GM12878 (cell line): ENCODE measurements around the gene BTBD7. TPM values are rescaled to one million over a fixed set of nuclear protein-coding genes. Genes with fewer than 3 reads are reported as not detected.

Source experiments
- ATAC-seq: fragments of 200-7000 bp; cut with Tn5 transposase; 3 replicates; pipeline ENCODE4 v1.9.1; 2020; ENCODE audit warnings: mild to moderate bottlenecking, moderate library complexity
- BruUV-seq: library from RNA; stranded (reverse); fragments of 400-500 nt; replicated peaks from 2 replicates; lab custom pipeline; 2021; lab: Mats Ljungman, UMichigan
- CTCF ChIA-PET: fragments of 300-600 bp; sonication (Branson Sonifier 250); formaldehyde crosslinking; extraction: SDS; loops from one replicate; lab custom pipeline; 2021; ENCODE audit warnings: inconsistent platforms; lab: Yijun Ruan, JAX
- POLR2A ChIA-PET: fragments of 350-600 bp; formaldehyde crosslinking; extraction: SDS; loops from one replicate; lab custom pipeline; 2021; ENCODE audit warnings: inconsistent platforms; lab: Charles Lee
- RAD21 ChIA-PET: fragments of 300-600 bp; sonication (Branson Sonifier 250); formaldehyde crosslinking; loops from one replicate; lab custom pipeline; 2023; ENCODE audit warnings: antibody characterized with exemption; ENCODE audit not compliant: unreplicated experiment; lab: Charles Lee
- SMC1A ChIA-PET: fragments of 300-600 bp; sonication (Branson Sonifier 250); formaldehyde crosslinking; loops from one replicate; lab custom pipeline; 2023; ENCODE audit not compliant: unreplicated experiment, uncharacterized antibody; lab: Charles Lee
- DNase-seq: peaks from one replicate; pipeline ENCODE4 v3.0.0-alpha.2; 2011; ENCODE audit warnings: low read depth, low spot score
- FAIRE-seq: peaks from 3 replicates; lab custom pipeline; 2011; peaks lifted over from hg19 to GRCh38; lab: Jason Lieb, UNC
- H2AFZ ChIP-seq: 2 replicates; pipeline ENCODE4 v1.6.0; 2011; ENCODE audit warnings: low read depth, low read length, control low read depth; ENCODE audit not compliant: control insufficient read depth
- H3K27ac ChIP-seq: 2 replicates; pipeline ENCODE4 v1.5.1; 2011; ENCODE audit warnings: control low read depth; ENCODE audit not compliant: control insufficient read depth, insufficient read depth
- H3K27me3 ChIP-seq, 2 experiments: replicated peaks in 1 of 2; 2 replicates each; pipeline versions ENCODE4 v1.6.0 to v1.6.1; 2011; ENCODE audit warnings: low read length in 1 of 2; ENCODE audit not compliant: control insufficient read depth in 2 of 2, insufficient read depth in 2 of 2
- H3K36me3 ChIP-seq, 2 experiments: 2 replicates each; pipeline ENCODE4 v1.5.1; 2011; ENCODE audit warnings: low read length in 1 of 2; ENCODE audit not compliant: control insufficient read depth in 2 of 2, insufficient read depth in 2 of 2
- H3K4me1 ChIP-seq: 2 replicates; pipeline ENCODE4 v1.6.1; 2011; ENCODE audit warnings: mild to moderate bottlenecking, low read length, moderate library complexity, mixed read lengths; ENCODE audit not compliant: control insufficient read depth, insufficient read depth
- H3K4me2 ChIP-seq: 2 replicates; pipeline ENCODE4 v1.6.0; 2011; ENCODE audit warnings: control low read depth; ENCODE audit not compliant: control insufficient read depth, insufficient read depth
- H3K4me3 ChIP-seq: fragments of 200-600 bp; sonication (generic); 2 replicates; pipeline ENCODE4 v1.5.1; 2016
- H3K79me2 ChIP-seq: 2 replicates; pipeline ENCODE4 v1.6.0; 2011; ENCODE audit warnings: low read length; ENCODE audit not compliant: control insufficient read depth, insufficient read depth
- H3K9ac ChIP-seq: 2 replicates; pipeline ENCODE4 v1.8.0; 2011; ENCODE audit warnings: low read length, control low read depth, mixed read lengths; ENCODE audit not compliant: control insufficient read depth, insufficient read depth
- H3K9me3 ChIP-seq: replicated peaks from 3 replicates; pipeline ENCODE4 v1.5.1; 2011; ENCODE audit warnings: mild to moderate bottlenecking, low read length; ENCODE audit not compliant: control insufficient read depth, insufficient read depth
- H4K20me1 ChIP-seq: 2 replicates; pipeline ENCODE4 v1.6.0; 2011; ENCODE audit not compliant: control insufficient read depth, insufficient read depth
- IRF4 ChIP-seq: IDR thresholded peaks from 2 replicates; pipeline ENCODE4 v1.6.1; 2011; ENCODE audit warnings: low read depth, low read length
- MAX ChIP-seq: IDR thresholded peaks from 2 replicates; pipeline ENCODE4 v1.6.1; 2012; ENCODE audit warnings: low read depth, low read length, improper control_type of control experiment
- POLR2A ChIP-seq: IDR thresholded peaks from 2 replicates; pipeline ENCODE4 v1.6.1; 2011; ENCODE audit warnings: low read depth, mild to moderate bottlenecking, low read length
- REST ChIP-seq: IDR thresholded peaks from 2 replicates; pipeline ENCODE4 v1.6.1; 2012; ENCODE audit warnings: mild to moderate bottlenecking, low read depth, low read length
- SREBF2 ChIP-seq: IDR thresholded peaks from 2 replicates; pipeline ENCODE4 v1.6.1; 2012; ENCODE audit warnings: mild to moderate bottlenecking, low read length
- SUPT20H ChIP-seq: IDR thresholded peaks from 2 replicates; pipeline ENCODE4 v1.6.1; 2011; ENCODE audit warnings: low read depth, mild to moderate bottlenecking, low read length, moderate library complexity, borderline replicate concordance; ENCODE audit not compliant: control insufficient read depth
- TCF7 ChIP-seq: IDR thresholded peaks from 2 replicates; pipeline ENCODE4 v1.6.1; 2014; ENCODE audit warnings: antibody characterized with exemption, borderline replicate concordance
- ZBTB4 ChIP-seq: fragments of 450-650 bp; formaldehyde crosslinking; IDR thresholded peaks from 2 replicates; pipeline ENCODE4 v1.4.0; 2022; ENCODE audit warnings: mild to moderate bottlenecking, moderate library complexity
- ZNF217 ChIP-seq: fragments of 450-650 bp; IDR thresholded peaks from 2 replicates; pipeline ENCODE4 v1.6.1; 2017; ENCODE audit warnings: antibody characterized with exemption, mild to moderate bottlenecking
- ZSCAN29 ChIP-seq: fragments of 450-650 bp; IDR thresholded peaks from 2 replicates; pipeline ENCODE4 v1.6.1; 2017; ENCODE audit warnings: mild to moderate bottlenecking, moderate library complexity
- WGBS: methylation state at CpG from one replicate; pipeline ENCODE4 v1.1.6; 2016; ENCODE audit warnings: low lambda C conversion rate; ENCODE audit not compliant: insufficient replicate concordance, insufficient coverage; ENCODE audit errors: missing lambda C conversion rate; 5-methylcytosine and 5-hydroxymethylcytosine counted together
- in situ Hi-C: fragments of 300-500 bp; cut with MboI; formaldehyde crosslinking; loops from 9 replicates; pipeline ENCODE4 v1.14.3; 2018; ENCODE audit warnings: mixed read lengths
- intact Hi-C: fragments of 100-400 bp; cut with micrococcal nuclease; formaldehyde crosslinking; loops from one replicate; pipeline ENCODE4 v1.14.2; 2022; ENCODE audit not compliant: unreplicated experiment
- polyA plus RNA-seq, 11 experiments: library from polyadenylated mRNA; depleted of rRNA in 4 of 11; unstranded in 6 of 11; stranded (reverse) in 5 of 11; fragments of >200 nt; fragmentation: Nextera tagmentation in 4 of 11; fragmentation: Illumina TruSeq in 1 of 11; extraction: Ambion mirVana in 4 of 11; extraction: Trizol in 1 of 11; gene quantifications; 1 replicate in 1 of 11; 2 replicates in 10 of 11; pipeline versions ENCODE4 v1.2.1 to v1.2.3, GENCODE V29; 2011 to 2016; ENCODE audit warnings: inconsistent platforms in 2 of 11, missing spikeins in 2 of 11, low read depth in 1 of 11
- total RNA-seq, 4 experiments: library from RNA; depleted of rRNA in 3 of 4; stranded (reverse); fragments of >200 nt in 3 of 4; fragmentation: Illumina TruSeq in 1 of 4; extraction: Trizol in 1 of 4; gene quantifications; 2 replicates each; pipeline versions ENCODE4 v1.2.1 to v1.2.3, GENCODE V29; 2013 to 2021

The BTBD7 gene
- total and polyA plus RNA-seq, 10 of the 15 experiments (the other 5 are each of a cell fraction or from before 2014, with no cell fraction given) = 3.6 to 17.0 (median 9.6) TPM

DNA sequence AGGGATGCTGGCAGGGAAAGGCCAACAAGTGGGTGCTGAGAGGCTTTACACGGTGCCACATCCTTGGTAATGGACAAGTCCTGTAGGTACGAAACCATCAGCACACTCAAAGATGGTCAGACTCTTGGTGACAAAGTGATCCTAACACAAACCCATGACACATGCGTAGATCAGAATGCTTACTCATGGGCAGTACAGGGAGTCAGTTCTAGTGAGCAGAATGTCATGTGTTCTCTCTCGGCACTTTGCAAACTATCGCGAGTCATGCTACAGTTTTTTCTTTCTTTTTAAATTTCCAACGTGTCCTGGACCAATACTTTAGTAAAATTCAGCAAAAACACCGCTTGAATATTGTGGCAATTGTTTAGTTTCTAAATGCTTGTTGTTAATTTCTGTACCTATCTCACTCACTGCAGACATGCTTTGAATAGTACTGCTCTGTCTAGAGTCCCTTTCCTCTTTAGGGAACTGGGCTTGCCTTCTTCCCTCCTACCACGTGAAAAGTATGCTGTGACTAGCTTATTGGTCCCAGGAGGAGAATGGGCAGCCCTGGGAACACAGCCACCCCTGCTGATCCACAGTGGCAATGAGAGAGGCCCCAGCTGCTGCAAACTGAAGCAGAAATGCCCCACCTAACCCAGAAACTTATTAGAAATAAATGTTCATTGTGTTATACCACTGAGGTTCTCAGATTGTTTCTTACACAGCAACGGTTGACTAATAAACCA is 63.3 kb downstream of the BTBD7 start:
- SMC1A ChIA-PET = interaction anchor here (0.6 to 1.4 kb wide), 4 partner anchors 10 to 275 kb away, joined by 3 to 4 read pairs (median 3); no protein-coding TSS in a partner anchor
- BruUV-seq = no TSS peak
- Histone ChIP-seq H3K27ac (no peak overlapping the region), H2AFZ (no peak overlapping the region), H3K9me3 (no peaks in the 10 kb centered on the region), H3K79me2 (no peaks in the 10 kb centered on the region; the same call in 1 of the 2 replicates), H3K27me3 (no peaks in the 10 kb centered on the region), H3K4me2 (no peak overlapping the region), H4K20me1 (no peaks in the 10 kb centered on the region), H3K4me1 (peaks cover 4% of the 10 kb centered on the region; the same call in 1 of the 2 replicates), H3K36me3 (peaks cover 0 to 5% of the 10 kb centered on the region in 2 experiments; a peak in 3 of 4 replicates), H3K9ac (no peak overlapping the region), H3K4me3 (no peak overlapping the region)
- DNase-seq (no peak), ATAC-seq (no peak), FAIRE-seq (no peak)
- 77% methylated on average over 10 of the region's 10 CpGs for WGBS
- TF ChIP-seq TCF7 (no peak), MAX (no peak), ZSCAN29 (no peak), REST (no peak), SREBF2 (no peak), ZNF217 (no peak), IRF4 (no peak), ZBTB4 (CRISPR knock-in tag) (no peak), SUPT20H (no peak), POLR2A (no peak)
- CTCF ChIA-PET = interaction anchor here (0.6 to 1.6 kb wide), 4 partner anchors 8 to 395 kb away, joined by 3 to 4 read pairs (median 3); partner anchors contain the start of gene UBR7
- POLR2A ChIA-PET = interaction anchor here (0.7 to 1.1 kb wide), 2 partner anchors 20 to 27 kb away, joined by 3 read pairs; no protein-coding TSS in a partner anchor
- RAD21 ChIA-PET = interaction anchor here (1.4 kb wide), 1 partner anchor 156 kb away, joined by 3 read pairs; no protein-coding TSS in a partner anchor
- intact Hi-C loops (no loop called here), in situ Hi-C loops (no loop called here)
